ENCODE results near the gene RAB4A. TPM values are rescaled to one million over a fixed set of nuclear protein-coding genes. Genes with fewer than 3 reads are reported as not detected.
"Not testable (repeated sequence)": the region's sequence is repeated elsewhere in the genome, so short reads cannot be mapped to it uniquely, and the experiment has no call there.

Gene RAB4A
- total and polyA plus RNA-seq, 2 experiments from 2014 or later: 43.2 to 69.7 TPM

GRCh38 chr1:229325401-229325800 lies 54.5 kb downstream of the RAB4A start:
- H3K4me3 ChIP-seq: no peak overlapping the region
- no peaks in the 10 kb centered on the region for H3K27me3 ChIP-seq
- no peaks in the 10 kb centered on the region for H3K4me1 ChIP-seq (ENCODE audit: low read depth)
- TF ChIP-seq, protein P1, sequence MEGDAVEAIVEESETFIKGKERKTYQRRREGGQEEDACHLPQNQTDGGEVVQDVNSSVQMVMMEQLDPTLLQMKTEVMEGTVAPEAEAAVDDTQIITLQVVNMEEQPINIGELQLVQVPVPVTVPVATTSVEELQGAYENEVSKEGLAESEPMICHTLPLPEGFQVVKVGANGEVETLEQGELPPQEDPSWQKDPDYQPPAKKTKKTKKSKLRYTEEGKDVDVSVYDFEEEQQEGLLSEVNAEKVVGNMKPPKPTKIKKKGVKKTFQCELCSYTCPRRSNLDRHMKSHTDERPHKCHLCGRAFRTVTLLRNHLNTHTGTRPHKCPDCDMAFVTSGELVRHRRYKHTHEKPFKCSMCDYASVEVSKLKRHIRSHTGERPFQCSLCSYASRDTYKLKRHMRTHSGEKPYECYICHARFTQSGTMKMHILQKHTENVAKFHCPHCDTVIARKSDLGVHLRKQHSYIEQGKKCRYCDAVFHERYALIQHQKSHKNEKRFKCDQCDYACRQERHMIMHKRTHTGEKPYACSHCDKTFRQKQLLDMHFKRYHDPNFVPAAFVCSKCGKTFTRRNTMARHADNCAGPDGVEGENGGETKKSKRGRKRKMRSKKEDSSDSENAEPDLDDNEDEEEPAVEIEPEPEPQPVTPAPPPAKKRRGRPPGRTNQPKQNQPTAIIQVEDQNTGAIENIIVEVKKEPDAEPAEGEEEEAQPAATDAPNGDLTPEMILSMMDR (IDR thresholded peaks at IDR 0.05; ENCODE audit: low read depth, low read length): no peak
- H3K9me3 ChIP-seq (ENCODE audit: low read depth): no peaks in the 10 kb centered on the region
- H3K27ac ChIP-seq: no peak overlapping the region
- H3K36me3 ChIP-seq: peaks cover 10% of the 10 kb centered on the region
- DNase-seq (ENCODE audit: low read depth in 1 of 2, low spot score in 1 of 2): no peak

DNA sequence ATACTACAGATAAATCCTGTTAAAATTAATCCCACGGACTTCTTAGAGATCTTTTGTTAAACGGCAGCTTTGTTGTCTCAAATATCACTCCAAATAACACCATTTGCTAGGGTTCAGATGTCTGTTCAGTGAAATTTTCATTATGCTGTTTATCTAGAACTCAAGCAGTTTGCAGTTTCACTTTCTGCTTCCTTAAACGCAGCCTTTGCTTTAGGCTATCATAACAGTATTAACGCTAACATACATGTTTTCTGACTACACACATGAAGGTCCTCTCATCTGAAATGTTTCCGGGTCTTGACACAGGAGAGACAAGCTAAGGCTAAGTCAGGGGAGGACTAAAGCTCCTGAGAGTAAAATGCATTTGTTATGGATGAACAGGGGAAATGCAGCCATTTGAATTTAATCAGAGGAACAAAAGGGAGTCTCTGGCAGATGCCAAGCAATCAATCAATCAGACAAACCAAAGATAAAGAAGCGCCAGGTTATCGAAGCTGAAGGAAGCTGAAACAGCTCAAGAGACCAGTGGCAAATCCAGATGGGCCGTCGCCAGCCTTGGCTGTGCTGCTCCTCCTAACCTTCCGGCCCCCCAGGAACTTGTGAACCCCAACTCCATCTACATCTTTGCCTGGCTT lies 55.1 kb downstream of the RAB4A start:
- Histone ChIP-seq H3K27me3 (no peaks in the 10 kb centered on the region), H3K4me3 (no peak overlapping the region), H3K4me1 (ENCODE audit: low read depth) (no peaks in the 10 kb centered on the region), H3K36me3 (peaks cover 10% of the 10 kb centered on the region), H3K9me3 (ENCODE audit: low read depth) (no peaks in the 10 kb centered on the region), H3K27ac (no peak overlapping the region)
- no peak for DNase-seq (ENCODE audit: low read depth in 1 of 2, low spot score in 1 of 2)
- TF ChIP-seq, protein P1 (IDR thresholded peaks at IDR 0.05; ENCODE audit: low read depth, low read length): no peak

- no peak overlapping the region for H3K4me3 ChIP-seq
- H3K4me1 ChIP-seq (ENCODE audit: low read depth): no peaks in the 10 kb centered on the region
- peaks cover 10% of the 10 kb centered on the region for H3K36me3 ChIP-seq
- TF ChIP-seq, protein P1 (IDR thresholded peaks at IDR 0.05; ENCODE audit: low read depth, low read length): no peak
- no peak overlapping the region for H3K27ac ChIP-seq
- H3K27me3 ChIP-seq: no peaks in the 10 kb centered on the region
- no peak for DNase-seq (ENCODE audit: low read depth in 1 of 2, low spot score in 1 of 2)
- H3K9me3 ChIP-seq (ENCODE audit: low read depth): no peaks in the 10 kb centered on the region
Observed at GRCh38 chr1:229326601-229327000, 55.7 kb downstream of the RAB4A start.

GRCh38 chr1:229327765-229328164 lies 56.9 kb downstream of the RAB4A start:
- not testable (repeated sequence) for H3K27me3 ChIP-seq; DNase-seq (ENCODE audit: low read depth in 1 of 2, low spot score in 1 of 2); H3K27ac ChIP-seq; H3K4me1 ChIP-seq (ENCODE audit: low read depth); H3K36me3 ChIP-seq; H3K4me3 ChIP-seq; H3K9me3 ChIP-seq (ENCODE audit: low read depth)

DNA sequence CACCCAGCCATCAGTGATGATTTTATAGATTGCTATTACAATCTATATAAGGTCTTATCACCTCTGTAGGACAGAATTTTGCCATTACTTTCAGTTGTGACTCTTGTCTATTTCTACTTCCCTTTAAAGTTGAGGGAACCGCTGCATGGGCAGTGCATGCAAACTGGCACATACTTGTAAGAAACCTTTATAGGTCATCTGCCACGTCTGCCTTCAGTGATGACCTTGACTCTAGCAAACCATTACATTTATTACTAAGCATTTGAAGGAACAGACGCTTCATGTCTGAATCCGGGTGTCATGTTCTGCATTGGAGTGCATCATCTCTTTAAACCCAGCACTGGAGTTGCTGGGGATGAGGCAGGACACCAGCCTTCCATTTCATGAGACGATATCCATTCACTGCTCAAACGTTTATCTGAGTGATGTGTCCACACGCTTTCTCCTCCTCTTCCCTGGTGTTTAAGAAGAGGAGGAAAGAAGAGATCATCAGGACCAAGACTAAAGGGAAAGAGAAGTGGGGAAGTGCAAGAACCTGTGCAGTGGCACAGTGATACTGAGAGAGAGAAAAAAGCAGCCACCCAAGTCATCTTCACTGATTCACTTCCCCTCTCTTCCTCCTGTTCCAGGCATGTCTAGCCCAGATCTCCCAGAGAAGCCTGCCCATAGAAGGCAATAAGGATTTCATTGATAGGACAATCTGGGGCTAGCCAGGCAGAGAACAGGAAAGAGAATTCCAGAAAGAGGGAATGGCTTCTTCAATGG lies 57.9 kb downstream of the RAB4A start:
- Histone ChIP-seq H3K27ac (no peak overlapping the region), H3K36me3 (peaks cover 2% of the 10 kb centered on the region), H3K4me1 (ENCODE audit: low read depth) (no peaks in the 10 kb centered on the region), H3K27me3 (no peaks in the 10 kb centered on the region), H3K4me3 (no peak overlapping the region), H3K9me3 (ENCODE audit: low read depth) (no peaks in the 10 kb centered on the region)
- TF ChIP-seq, protein P1 (IDR thresholded peaks at IDR 0.05; ENCODE audit: low read depth, low read length): no peak
- no peak for DNase-seq (ENCODE audit: low read depth in 1 of 2, low spot score in 1 of 2)

- no peaks in the 10 kb centered on the region for H3K36me3 ChIP-seq
- H3K4me3 ChIP-seq: no peak overlapping the region
- TF ChIP-seq, protein P1 (IDR thresholded peaks at IDR 0.05; ENCODE audit: low read depth, low read length): no peak
- no peaks in the 10 kb centered on the region for H3K9me3 ChIP-seq (ENCODE audit: low read depth)
- DNase-seq (ENCODE audit: low read depth in 1 of 2, low spot score in 1 of 2): no peak
- H3K4me1 ChIP-seq (ENCODE audit: low read depth): no peaks in the 10 kb centered on the region
- H3K27me3 ChIP-seq: no peaks in the 10 kb centered on the region
- no peak overlapping the region for H3K27ac ChIP-seq
Observed at GRCh38 chr1:229334269-229334668, 63.4 kb downstream of the RAB4A start.
